ENCODE measurements around the gene MYBPHL.

MYBPHL gene

DNA sequence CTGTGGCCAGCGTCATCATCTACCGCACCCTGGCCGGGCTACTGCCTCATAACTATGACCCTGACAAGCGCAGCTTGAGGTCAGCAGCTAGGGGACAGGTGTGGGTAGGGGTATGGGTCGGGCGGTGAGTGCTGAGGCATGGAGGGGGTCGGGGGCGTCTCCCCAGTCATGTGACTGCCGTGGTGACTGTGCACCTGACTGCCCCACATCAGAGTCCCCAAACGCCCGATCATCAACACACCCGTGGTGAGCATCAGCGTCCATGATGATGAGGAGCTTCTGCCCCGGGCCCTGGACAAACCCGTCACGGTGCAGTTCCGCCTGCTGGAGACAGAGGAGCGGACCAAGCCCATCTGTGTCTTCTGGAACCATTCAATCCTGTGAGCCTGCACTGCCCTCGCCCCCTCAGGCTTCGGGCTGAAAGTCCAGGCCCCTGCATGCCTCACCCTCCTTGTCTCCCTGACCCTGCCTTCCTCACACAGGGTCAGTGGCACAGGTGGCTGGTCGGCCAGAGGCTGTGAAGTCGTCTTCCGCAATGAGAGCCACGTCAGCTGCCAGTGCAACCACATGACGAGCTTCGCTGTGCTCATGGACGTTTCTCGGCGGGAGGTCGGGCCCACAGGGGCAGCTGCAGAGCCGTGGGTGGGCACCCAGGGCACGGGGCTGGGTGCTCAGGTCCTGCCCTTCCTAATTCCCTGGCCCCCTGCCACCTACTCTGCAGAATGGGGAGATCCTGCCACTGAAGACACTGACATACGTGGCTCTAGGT, 37.4 kb downstream of the MYBPHL start:
- Histone ChIP-seq H3K9me3 (ENCODE audit: control insufficient read depth, insufficient read depth, low read depth, low read length) (no peaks in the 10 kb centered on the region), H3K4me3 (ENCODE audit: low read depth, low read length) (no peak overlapping the region), H3K27me3 (ENCODE audit: control insufficient read depth, insufficient read depth, low read length) (no peaks in the 10 kb centered on the region), H3K4me1 (ENCODE audit: control insufficient read depth, insufficient read depth, low read length) (peaks cover 9% of the 10 kb centered on the region), H3K9ac (ENCODE audit: low read length) (no peak overlapping the region), H3K36me3 (ENCODE audit: control insufficient read depth, insufficient read depth, low read length) (peaks cover 53% of the 10 kb centered on the region), H3K27ac (ENCODE audit: low read depth, low read length) (no peak overlapping the region)

DNA sequence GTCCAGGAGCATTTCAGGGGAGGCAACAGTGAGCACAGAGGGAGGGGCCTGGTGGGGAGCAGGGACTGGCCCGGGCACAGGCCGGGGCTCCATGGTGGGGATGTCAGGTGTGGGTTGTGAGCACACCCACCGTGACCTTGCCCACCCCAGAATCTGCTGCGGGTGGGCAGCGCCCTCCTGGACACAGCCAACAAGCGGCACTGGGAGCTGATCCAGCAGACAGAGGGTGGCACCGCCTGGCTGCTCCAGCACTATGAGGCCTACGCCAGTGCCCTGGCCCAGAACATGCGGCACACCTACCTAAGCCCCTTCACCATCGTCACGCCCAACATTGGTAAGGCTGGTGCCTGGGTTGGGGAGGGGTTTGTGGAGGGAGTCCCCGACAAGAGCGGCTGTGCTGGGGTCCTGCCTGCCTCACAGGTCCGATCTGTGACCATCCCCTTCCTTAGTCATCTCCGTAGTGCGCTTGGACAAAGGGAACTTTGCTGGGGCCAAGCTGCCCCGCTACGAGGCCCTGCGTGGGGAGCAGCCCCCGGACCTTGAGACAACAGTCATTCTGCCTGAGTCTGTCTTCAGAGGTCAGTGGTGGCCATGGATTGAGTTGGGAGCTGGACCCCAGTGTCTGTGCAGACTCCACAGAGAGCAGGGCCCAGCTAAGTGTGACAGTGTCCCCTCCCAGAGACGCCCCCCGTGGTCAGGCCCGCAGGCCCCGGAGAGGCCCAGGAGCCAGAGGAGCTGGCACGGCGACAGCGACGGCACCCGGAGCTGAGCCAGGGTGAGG, 38.2 kb downstream of the MYBPHL start:
- Histone ChIP-seq H3K9ac (ENCODE audit: low read length) (no peak overlapping the region), H3K36me3 (ENCODE audit: control insufficient read depth, insufficient read depth, low read length) (peaks cover 54% of the 10 kb centered on the region), H3K9me3 (ENCODE audit: control insufficient read depth, insufficient read depth, low read depth, low read length) (no peaks in the 10 kb centered on the region), H3K4me1 (ENCODE audit: control insufficient read depth, insufficient read depth, low read length) (peaks cover 1% of the 10 kb centered on the region), H3K27ac (ENCODE audit: low read depth, low read length) (no peak overlapping the region), H3K4me3 (ENCODE audit: low read depth, low read length) (no peak overlapping the region), H3K27me3 (ENCODE audit: control insufficient read depth, insufficient read depth, low read length) (no peaks in the 10 kb centered on the region)

DNA sequence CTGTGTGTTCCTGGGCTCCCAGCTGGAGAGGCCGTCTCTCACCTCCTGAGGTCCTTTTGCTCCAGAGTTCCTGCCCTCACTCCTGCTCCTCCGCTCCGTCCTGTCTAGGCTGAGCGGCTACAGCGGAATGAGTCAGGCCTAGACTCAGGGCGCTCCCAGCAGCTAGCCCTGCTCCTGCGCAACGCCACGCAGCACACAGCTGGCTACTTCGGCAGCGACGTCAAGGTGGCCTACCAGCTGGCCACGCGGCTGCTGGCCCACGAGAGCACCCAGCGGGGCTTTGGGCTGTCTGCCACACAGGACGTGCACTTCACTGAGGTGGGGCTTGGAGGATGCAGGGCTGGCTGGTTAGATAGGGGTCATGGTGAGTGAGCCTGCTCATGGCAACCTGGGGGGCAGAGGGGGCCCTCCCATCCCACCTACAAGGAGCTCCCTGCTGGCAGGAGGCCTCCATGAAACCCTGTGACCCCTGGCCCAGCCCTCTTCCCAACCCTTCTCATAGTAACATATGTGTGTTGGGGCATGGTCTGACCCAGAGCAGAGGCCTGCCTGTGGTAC, 39.0 kb downstream of the MYBPHL start:
- Histone ChIP-seq H3K27me3 (ENCODE audit: control insufficient read depth, insufficient read depth, low read length) (no peaks in the 10 kb centered on the region), H3K4me1 (ENCODE audit: control insufficient read depth, insufficient read depth, low read length) (peaks cover 6% of the 10 kb centered on the region; the same call in 1 of the 2 replicates), H3K36me3 (ENCODE audit: control insufficient read depth, insufficient read depth, low read length) (peaks cover 53% of the 10 kb centered on the region), H3K4me3 (ENCODE audit: low read depth, low read length) (no peak overlapping the region), H3K27ac (ENCODE audit: low read depth, low read length) (no peak overlapping the region), H3K9ac (ENCODE audit: low read length) (no peak overlapping the region), H3K9me3 (ENCODE audit: control insufficient read depth, insufficient read depth, low read depth, low read length) (no peaks in the 10 kb centered on the region)

DNA sequence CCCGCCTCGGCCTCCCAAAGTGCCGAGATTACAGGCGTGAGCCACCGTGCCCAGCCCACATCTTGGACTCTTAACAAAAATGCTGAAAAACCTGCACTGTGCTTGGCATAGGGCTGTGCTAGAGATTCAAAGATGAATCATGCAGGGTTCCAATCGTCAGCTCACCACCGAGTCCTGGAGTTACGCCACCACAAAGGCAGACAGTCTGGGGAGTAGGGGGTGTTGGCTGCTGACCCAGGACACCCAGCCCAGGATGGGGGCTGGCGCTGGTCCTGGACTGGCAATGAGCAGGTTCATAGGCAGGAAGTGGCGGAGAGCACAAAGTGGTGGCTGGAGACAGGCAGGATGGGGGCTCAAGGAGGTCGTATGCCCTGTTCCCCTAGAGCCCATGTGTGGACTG, 39.8 kb downstream of the MYBPHL start:
- Histone ChIP-seq H3K4me3 (ENCODE audit: low read depth, low read length) (no peak overlapping the region), H3K4me1 (ENCODE audit: control insufficient read depth, insufficient read depth, low read length) (0 out of 2 replicates have a peak, but pooled peaks cover 6% of the 10 kb centered on the region), H3K9me3 (ENCODE audit: control insufficient read depth, insufficient read depth, low read depth, low read length) (no peaks in the 10 kb centered on the region), H3K27ac (ENCODE audit: low read depth, low read length) (no peak overlapping the region), H3K36me3 (ENCODE audit: control insufficient read depth, insufficient read depth, low read length) (peaks cover 50% of the 10 kb centered on the region), H3K9ac (ENCODE audit: low read length) (no peak overlapping the region), H3K27me3 (ENCODE audit: control insufficient read depth, insufficient read depth, low read length) (no peaks in the 10 kb centered on the region)

DNA sequence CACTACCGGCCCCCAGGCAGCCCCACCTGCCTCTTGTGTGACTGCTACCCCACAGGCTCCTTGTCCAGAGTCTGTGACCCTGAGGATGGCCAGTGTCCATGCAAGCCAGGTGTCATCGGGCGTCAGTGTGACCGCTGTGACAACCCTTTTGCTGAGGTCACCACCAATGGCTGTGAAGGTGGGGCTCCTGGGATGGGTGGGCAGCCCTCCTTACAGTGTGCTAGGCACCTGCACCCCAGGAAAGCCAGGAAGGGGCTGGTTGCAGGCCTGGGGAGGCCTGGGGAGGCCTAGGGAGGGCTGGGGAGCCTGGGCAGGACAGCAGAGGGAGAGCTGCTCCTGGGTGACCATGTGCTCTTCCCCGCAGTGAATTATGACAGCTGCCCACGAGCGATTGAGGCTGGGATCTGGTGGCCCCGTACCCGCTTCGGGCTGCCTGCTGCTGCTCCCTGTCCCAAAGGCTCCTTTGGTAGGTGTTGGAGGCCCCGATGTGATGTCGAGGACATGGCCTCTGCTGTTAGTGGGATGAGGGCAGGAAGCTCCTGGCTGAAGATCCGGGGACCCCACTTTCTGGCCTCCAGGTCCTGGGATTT, 41.0 kb downstream of the MYBPHL start:
- no peak overlapping the region for H3K4me3 ChIP-seq (ENCODE audit: low read depth, low read length)
- H3K4me1 ChIP-seq (ENCODE audit: control insufficient read depth, insufficient read depth, low read length): 0 out of 2 replicates have a peak, but pooled peaks cover 6% of the 10 kb centered on the region
- no peak overlapping the region for H3K9ac ChIP-seq (ENCODE audit: low read length)
- no peak overlapping the region for H3K27ac ChIP-seq (ENCODE audit: low read depth, low read length)
- H3K36me3 ChIP-seq (ENCODE audit: control insufficient read depth, insufficient read depth, low read length): peaks cover 50% of the 10 kb centered on the region
- H3K9me3 ChIP-seq (ENCODE audit: control insufficient read depth, insufficient read depth, low read depth, low read length): no peaks in the 10 kb centered on the region
- H3K27me3 ChIP-seq (ENCODE audit: control insufficient read depth, insufficient read depth, low read length): no peaks in the 10 kb centered on the region

DNA sequence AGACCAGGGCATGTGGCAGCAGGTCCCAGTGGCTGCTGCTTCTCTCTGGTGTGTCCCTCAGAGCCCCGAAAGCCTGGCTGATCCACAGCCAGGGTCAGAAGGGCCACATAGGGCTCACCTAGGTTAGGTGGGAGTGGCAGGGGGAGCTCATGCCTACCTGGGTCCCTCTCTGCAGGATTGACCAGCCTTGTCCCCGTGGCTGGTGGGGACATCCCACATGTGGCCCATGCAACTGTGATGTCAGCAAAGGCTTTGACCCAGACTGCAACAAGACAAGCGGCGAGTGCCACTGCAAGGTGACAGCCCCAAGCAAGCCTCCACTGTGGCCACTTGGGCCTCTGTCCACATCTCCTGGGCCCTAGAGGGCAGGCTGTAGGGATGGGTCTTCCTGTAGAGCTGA, 41.8 kb downstream of the MYBPHL start:
- H3K36me3 ChIP-seq (ENCODE audit: control insufficient read depth, insufficient read depth, low read length): peaks cover 44% of the 10 kb centered on the region

DNA sequence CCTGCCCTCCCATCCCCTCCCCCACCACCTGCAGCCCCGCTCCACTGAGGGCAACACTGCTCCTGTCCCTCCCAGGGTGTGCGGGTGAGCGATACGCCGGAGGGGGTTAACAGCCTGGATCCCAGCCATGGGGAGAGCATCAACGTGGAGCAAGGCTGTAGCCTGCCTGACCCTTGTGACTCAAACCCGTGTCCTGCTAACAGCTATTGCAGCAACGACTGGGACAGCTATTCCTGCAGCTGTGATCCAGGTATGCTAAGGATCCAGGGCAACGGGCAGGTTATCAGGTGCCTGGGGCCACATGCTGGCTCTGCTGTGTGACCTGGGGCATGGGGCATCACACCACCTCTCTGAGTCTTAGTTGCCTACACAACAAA, 42.4 kb downstream of the MYBPHL start:
- Histone ChIP-seq H3K9ac (ENCODE audit: low read length) (no peak overlapping the region), H3K27me3 (ENCODE audit: control insufficient read depth, insufficient read depth, low read length) (no peaks in the 10 kb centered on the region), H3K4me3 (ENCODE audit: low read depth, low read length) (no peak overlapping the region), H3K27ac (ENCODE audit: low read depth, low read length) (no peak overlapping the region), H3K4me1 (ENCODE audit: control insufficient read depth, insufficient read depth, low read length) (peaks cover 18% of the 10 kb centered on the region), H3K36me3 (ENCODE audit: control insufficient read depth, insufficient read depth, low read length) (peaks cover 38% of the 10 kb centered on the region), H3K9me3 (ENCODE audit: control insufficient read depth, insufficient read depth, low read depth, low read length) (no peaks in the 10 kb centered on the region)

More for the DNA sequence above, 41.8 kb downstream of the MYBPHL start:
- Histone ChIP-seq H3K27ac (ENCODE audit: low read depth, low read length) (no peak overlapping the region), H3K27me3 (ENCODE audit: control insufficient read depth, insufficient read depth, low read length) (no peaks in the 10 kb centered on the region), H3K4me1 (ENCODE audit: control insufficient read depth, insufficient read depth, low read length) (peaks cover 13% of the 10 kb centered on the region), H3K4me3 (ENCODE audit: low read depth, low read length) (no peak overlapping the region), H3K9me3 (ENCODE audit: control insufficient read depth, insufficient read depth, low read depth, low read length) (no peaks in the 10 kb centered on the region), H3K9ac (ENCODE audit: low read length) (no peak overlapping the region)

DNA sequence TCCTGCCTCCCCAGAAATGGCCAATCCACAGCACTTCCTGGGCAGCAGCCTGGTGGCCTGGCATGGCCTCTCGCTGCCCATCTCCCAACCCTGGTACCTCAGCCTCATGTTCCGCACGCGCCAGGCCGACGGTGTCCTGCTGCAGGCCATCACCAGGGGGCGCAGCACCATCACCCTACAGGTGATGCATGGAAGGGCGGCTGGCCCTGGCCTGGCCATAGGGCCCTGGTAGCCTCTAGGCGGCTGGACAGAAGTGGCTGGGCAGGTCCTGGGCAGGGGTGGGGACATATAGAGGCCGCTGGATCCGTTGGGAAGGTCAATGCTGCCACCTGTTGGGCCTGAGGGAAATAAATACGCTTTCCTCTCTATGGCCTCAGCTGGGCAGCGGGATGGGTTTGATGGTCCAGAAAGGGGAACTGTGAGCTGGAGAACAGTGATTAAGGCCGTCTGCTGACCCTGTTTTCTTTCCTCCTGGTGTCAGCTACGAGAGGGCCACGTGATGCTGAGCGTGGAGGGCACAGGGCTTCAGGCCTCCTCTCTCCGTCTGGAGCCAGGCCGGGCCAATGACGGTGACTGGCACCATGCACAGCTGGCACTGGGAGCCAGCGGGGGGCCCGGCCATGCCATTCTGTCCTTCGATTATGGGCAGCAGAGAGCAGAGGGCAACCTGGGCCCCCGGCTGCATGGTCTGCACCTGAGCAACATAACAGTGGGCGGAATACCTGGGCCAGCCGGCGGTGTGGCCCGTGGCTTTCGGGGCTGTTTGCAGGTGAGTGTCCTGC, 43.0 kb downstream of the MYBPHL start:
- Histone ChIP-seq H3K36me3 (ENCODE audit: control insufficient read depth, insufficient read depth, low read length) (peaks cover 39% of the 10 kb centered on the region), H3K9ac (ENCODE audit: low read length) (no peak overlapping the region), H3K27me3 (ENCODE audit: control insufficient read depth, insufficient read depth, low read length) (no peaks in the 10 kb centered on the region), H3K27ac (ENCODE audit: low read depth, low read length) (no peak overlapping the region), H3K9me3 (ENCODE audit: control insufficient read depth, insufficient read depth, low read depth, low read length) (no peaks in the 10 kb centered on the region), H3K4me1 (ENCODE audit: control insufficient read depth, insufficient read depth, low read length) (peaks cover 23% of the 10 kb centered on the region), H3K4me3 (ENCODE audit: low read depth, low read length) (no peak overlapping the region)

DNA sequence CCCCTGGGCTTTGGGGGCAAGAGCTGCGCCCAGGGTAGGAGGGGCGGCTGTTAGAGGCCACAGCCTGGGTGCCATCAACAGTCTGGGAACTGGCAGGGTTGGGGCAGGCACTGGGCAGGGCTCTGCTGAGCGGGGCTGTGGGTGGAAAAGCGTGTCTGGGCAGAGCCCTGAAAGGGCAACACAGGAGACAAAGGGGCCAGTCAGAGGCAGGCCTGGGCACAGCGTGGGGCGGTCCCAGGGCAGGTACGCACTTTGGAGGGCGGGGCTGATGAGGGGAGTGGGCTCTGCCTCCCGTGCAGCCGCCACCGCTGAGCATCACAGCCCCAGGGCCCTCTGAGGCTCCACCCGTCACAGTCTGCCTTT, 43.6 kb downstream of the MYBPHL start:
- Histone ChIP-seq H3K27ac (ENCODE audit: low read depth, low read length) (no peak overlapping the region), H3K36me3 (ENCODE audit: control insufficient read depth, insufficient read depth, low read length) (peaks cover 33% of the 10 kb centered on the region), H3K9ac (ENCODE audit: low read length) (no peak overlapping the region)

DNA sequence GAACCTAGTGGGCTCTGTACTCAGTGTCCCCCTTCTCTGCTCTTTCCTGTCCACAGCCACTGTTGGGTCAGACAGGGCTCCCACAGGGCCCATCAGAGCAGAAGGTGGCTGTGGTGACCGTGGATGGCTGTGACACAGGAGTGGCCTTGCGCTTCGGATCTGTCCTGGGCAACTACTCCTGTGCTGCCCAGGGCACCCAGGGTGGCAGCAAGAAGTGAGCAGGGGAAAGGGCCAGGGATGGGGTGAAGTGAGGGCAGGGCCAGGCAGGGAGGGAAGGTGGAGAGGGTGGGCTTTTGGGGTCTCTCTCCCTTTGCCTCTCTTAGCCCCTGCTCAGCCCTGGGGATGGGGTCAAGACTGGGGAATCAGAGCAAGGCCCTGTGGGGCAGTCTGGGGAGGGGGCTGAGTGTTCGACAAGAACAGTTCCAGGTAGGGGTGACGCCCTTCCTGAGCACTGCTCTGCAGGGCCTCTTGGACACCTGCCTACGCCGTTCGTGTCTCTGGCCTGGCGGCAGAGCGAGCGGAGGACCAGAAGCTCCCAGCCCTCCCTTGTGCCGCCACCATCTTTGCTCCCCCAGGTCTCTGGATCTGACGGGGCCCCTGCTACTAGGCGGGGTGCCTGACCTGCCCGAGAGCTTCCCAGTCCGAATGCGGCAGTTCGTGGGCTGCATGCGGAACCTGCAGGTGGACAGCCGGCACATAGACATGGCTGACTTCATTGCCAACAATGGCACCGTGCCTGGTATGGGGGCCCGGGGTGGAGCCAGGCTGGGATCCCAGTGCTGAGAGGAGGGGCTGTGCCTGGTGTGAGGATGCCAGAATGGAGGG, 44.4 kb downstream of the MYBPHL start:
- H3K36me3 ChIP-seq (ENCODE audit: control insufficient read depth, insufficient read depth, low read length): peaks cover 26% of the 10 kb centered on the region
- H3K27ac ChIP-seq (ENCODE audit: low read depth, low read length): no peak overlapping the region

More for the DNA sequence above, 43.6 kb downstream of the MYBPHL start:
- H3K27me3 ChIP-seq (ENCODE audit: control insufficient read depth, insufficient read depth, low read length): no peaks in the 10 kb centered on the region
- peaks cover 23% of the 10 kb centered on the region for H3K4me1 ChIP-seq (ENCODE audit: control insufficient read depth, insufficient read depth, low read length)
- H3K9me3 ChIP-seq (ENCODE audit: control insufficient read depth, insufficient read depth, low read depth, low read length): no peaks in the 10 kb centered on the region
- H3K4me3 ChIP-seq (ENCODE audit: low read depth, low read length): no peak overlapping the region

More for the DNA sequence above, 44.4 kb downstream of the MYBPHL start:
- H3K9ac ChIP-seq (ENCODE audit: low read length): no peak overlapping the region
- H3K27me3 ChIP-seq (ENCODE audit: control insufficient read depth, insufficient read depth, low read length): no peaks in the 10 kb centered on the region
- H3K9me3 ChIP-seq (ENCODE audit: control insufficient read depth, insufficient read depth, low read depth, low read length): no peaks in the 10 kb centered on the region
- no peak overlapping the region for H3K4me3 ChIP-seq (ENCODE audit: low read depth, low read length)
- H3K4me1 ChIP-seq (ENCODE audit: control insufficient read depth, insufficient read depth, low read length): peaks cover 23% of the 10 kb centered on the region
